ENCODE data around the gene CP.

GRCh38 chr3:149231871-149232270 is 10.2 kb upstream of the CP start:
- TF ChIP-seq CTCF (IDR thresholded peaks at IDR 0.05) (no peak), POLR2A (IDR thresholded peaks at IDR 0.05) (no peak)
